ENCODE measurements around the gene URM1.

DNA sequence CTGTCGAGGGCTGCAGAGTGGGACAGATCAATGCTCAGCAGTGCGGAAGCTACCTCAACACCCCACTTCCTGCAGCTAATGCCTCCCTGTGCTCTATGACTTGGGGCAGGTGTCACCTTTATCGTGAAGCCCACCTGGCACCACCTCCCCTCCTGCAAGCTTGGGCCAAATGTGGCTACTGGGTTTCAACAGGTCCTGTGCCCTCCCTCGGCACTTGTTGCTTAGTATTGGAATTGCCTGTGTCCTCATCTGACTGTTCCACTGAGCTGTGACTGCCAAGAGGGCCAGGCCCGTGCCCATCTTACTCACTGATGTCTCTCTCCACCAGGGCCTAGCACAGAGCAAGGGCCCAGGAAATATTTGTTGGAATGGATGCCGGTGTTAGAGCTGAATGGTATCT is 21.4 kb upstream of the URM1 start:
- TF ChIP-seq, protein P1, sequence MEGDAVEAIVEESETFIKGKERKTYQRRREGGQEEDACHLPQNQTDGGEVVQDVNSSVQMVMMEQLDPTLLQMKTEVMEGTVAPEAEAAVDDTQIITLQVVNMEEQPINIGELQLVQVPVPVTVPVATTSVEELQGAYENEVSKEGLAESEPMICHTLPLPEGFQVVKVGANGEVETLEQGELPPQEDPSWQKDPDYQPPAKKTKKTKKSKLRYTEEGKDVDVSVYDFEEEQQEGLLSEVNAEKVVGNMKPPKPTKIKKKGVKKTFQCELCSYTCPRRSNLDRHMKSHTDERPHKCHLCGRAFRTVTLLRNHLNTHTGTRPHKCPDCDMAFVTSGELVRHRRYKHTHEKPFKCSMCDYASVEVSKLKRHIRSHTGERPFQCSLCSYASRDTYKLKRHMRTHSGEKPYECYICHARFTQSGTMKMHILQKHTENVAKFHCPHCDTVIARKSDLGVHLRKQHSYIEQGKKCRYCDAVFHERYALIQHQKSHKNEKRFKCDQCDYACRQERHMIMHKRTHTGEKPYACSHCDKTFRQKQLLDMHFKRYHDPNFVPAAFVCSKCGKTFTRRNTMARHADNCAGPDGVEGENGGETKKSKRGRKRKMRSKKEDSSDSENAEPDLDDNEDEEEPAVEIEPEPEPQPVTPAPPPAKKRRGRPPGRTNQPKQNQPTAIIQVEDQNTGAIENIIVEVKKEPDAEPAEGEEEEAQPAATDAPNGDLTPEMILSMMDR (conservative IDR thresholded peaks at IDR 0.05), result no peak
- TF ChIP-seq ZFX (IDR thresholded peaks at IDR 0.05), result no peak

All from C4-2B (cell line).